Cardiac muscle cell (in vitro differentiated cells and primary cell): ENCODE results near the gene SURF4. TPM values are rescaled to one million over a fixed set of nuclear protein-coding genes. Genes with fewer than 3 reads are reported as not detected.
"Not testable (repeated sequence)": the region's sequence is repeated elsewhere in the genome, so short reads cannot be mapped to it uniquely, and the experiment has no call there.

Source experiments
- DNase-seq, 2 donors: peaks; one replicate each; pipeline versions ENCODE4 v3.0.0 to v3.0.0-alpha.2; 2010 to 2017; ENCODE audit warnings: low read depth in 1 of 2, low spot score in 1 of 2
- H3K27ac ChIP-seq: fragments of 200-600 bp; sonication (generic); 2 replicates; pipeline ENCODE4 v1.5.1; 2016
- H3K27me3 ChIP-seq: fragments of 200-600 bp; sonication (generic); 2 replicates; pipeline ENCODE4 v1.6.0; 2016; ENCODE audit warnings: control low read depth
- H3K36me3 ChIP-seq: fragments of 200-600 bp; sonication (generic); 2 replicates; pipeline ENCODE4 v1.5.1; 2016; ENCODE audit warnings: control low read depth
- H3K4me1 ChIP-seq: fragments of 200-600 bp; sonication (generic); 2 replicates; pipeline ENCODE4 v1.8.1; 2017; ENCODE audit warnings: low read depth, mild to moderate bottlenecking, mixed run types
- H3K4me3 ChIP-seq: fragments of 200-600 bp; sonication (generic); 2 replicates; pipeline ENCODE4 v1.5.1; 2016; ENCODE audit warnings: mild to moderate bottlenecking
- H3K9me3 ChIP-seq: fragments of 200-600 bp; sonication (generic); 2 replicates; pipeline ENCODE4 v1.5.1; 2017; ENCODE audit warnings: low read depth, mild to moderate bottlenecking, control low read depth
- polyA plus RNA-seq: library from polyadenylated mRNA; unstranded; fragments of >200 nt; fragmentation: Nextera tagmentation; extraction: Ambion mirVana; gene quantifications from 2 replicates; pipeline ENCODE4 v1.2.1, GENCODE V29; 2016
- total RNA-seq: library from RNA; depleted of rRNA; stranded (reverse); fragments of >200 nt; gene quantifications from 2 replicates; pipeline ENCODE4 v1.2.3, GENCODE V29; 2016
- TF ChIP-seq, protein P1 (sequence below): IDR thresholded peaks from 2 replicates; pipeline ENCODE4 v1.5.1; 2012; ENCODE audit warnings: low read depth, mild to moderate bottlenecking, low read length

The SURF4 gene
- total and polyA plus RNA-seq, 2 experiments from 2014 or later: 121 to 200 TPM

DNA sequence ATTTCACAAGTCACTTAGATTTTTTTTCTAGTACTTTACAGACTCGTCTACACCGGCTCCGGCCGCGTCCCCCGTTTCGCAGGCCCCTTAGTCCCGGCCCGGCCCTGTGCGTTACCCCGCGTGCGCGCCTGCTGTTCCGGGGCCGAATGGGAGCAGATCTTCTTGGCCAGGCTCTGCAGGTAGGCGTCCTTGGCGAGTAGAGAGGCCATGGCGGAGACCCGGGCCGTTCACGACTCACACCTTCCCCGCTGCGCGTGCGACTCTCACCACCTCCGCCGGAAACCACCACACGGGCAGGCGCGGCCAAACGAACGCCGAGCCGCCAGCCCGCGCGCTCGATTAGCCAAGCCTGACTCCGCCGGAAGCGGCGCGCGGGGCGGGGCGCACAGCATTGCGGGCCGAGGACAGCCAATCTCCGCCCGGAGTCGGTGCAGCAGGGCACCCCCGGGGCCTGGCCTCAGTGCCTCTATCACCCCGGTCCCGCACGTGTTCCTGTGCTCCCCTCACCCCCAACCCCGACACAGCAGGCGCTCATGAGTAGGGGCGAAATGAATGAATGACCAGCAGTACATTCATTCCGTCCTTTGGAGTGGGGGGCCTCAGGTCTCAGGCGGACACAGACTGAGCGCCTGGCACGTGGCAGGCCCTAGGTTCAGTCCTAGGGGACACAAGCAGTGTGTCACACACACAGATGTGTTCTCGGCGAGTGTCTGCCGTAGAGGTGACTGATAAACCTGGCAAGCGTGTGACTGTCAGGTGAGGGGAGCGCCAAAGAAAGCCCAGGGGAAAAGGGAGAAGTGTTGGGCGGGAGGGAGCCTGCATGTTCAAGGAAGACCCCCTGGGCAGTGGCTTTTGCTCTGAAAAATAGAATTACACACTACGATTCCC, 39.7 kb downstream of the SURF4 start, which contains the start of gene SURF6:
SURF6 (minus strand) TSS at position 265 of the 888 bp plus-strand sequence; CDS start at position 209, 56 bp downstream.
- Histone ChIP-seq H3K4me1 (peaks cover 5% of the 10 kb centered on the region), H3K27me3 (no peaks in the 10 kb centered on the region), H3K36me3 (peaks cover 26% of the 10 kb centered on the region), H3K4me3 (peak within 1 kb of the TSS; percentile 91), H3K27ac (peak within 1 kb of the TSS; percentile 78), H3K9me3 (no peaks in the 10 kb centered on the region)
- TF ChIP-seq, protein P1, sequence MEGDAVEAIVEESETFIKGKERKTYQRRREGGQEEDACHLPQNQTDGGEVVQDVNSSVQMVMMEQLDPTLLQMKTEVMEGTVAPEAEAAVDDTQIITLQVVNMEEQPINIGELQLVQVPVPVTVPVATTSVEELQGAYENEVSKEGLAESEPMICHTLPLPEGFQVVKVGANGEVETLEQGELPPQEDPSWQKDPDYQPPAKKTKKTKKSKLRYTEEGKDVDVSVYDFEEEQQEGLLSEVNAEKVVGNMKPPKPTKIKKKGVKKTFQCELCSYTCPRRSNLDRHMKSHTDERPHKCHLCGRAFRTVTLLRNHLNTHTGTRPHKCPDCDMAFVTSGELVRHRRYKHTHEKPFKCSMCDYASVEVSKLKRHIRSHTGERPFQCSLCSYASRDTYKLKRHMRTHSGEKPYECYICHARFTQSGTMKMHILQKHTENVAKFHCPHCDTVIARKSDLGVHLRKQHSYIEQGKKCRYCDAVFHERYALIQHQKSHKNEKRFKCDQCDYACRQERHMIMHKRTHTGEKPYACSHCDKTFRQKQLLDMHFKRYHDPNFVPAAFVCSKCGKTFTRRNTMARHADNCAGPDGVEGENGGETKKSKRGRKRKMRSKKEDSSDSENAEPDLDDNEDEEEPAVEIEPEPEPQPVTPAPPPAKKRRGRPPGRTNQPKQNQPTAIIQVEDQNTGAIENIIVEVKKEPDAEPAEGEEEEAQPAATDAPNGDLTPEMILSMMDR: no peak
- DNase-seq: peak; percentile 92 to 95

DNA sequence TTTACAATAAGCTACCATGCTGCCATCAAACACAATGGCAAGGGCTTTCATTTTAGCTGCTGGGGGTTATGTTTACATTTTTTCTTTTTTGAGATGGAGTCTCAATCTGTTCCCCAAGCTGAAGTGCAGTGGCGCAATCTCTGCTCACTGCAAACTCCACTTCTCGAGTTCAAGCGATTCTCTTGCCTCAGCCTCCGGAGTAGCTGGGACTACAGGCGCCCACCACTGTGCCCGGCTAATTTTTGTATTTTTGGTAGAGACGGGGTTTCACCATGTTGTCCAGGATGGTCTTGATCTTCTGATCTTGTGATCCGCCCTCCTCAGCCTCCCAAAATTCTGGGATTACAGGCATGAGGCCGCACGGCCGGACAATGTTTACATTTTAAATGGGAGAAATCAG, 41.0 kb downstream of the SURF4 start:
- not testable (repeated sequence) for H3K27ac ChIP-seq, H3K4me1 ChIP-seq, H3K9me3 ChIP-seq, H3K27me3 ChIP-seq, DNase-seq
- peaks cover 31% of the 10 kb centered on the region for H3K36me3 ChIP-seq
- peak overlapping the region; percentile 91 for H3K4me3 ChIP-seq

DNA sequence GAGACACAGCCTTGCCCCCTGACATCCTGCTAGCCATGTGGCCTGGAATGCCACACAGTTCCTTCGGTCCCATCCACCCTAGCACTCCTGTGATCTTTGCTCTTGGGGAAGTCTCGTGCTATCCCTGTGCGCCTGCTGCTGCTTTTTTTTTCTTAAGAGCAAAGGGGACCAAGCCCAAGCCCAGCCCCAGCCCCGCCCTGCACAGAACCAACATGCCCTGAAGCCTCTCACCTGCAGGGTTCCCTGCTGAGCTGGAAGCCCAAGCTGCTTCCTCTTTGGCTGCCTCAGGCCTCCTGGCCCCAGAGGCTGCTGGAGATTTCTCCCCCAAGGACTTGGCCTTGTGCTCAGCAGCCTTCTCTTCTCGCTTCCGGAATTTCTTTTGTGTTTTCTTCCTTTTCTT, 41.7 kb downstream of the SURF4 start:
- TF ChIP-seq, protein P1: no peak
- H3K36me3 ChIP-seq: peaks cover 32% of the 10 kb centered on the region

DNA sequence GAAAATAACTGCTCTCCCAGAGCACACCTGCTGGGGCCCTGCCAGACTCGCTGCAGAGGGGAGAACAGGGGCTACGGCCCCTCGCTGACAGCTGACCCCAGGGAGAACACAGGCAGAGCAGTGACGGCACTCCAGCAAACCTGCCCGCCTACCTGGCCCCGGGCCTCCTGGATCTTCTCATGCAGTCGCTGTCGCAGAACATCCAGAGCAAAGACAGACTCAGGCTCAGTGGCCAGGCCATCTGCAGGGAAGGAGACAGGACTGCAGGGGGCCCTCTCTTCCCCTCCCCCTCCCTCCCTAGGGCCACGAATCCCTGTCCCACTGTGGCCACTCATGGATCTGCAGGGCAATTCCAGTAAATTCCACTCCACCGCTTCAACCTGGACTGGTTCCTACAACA, 42.3 kb downstream of the SURF4 start:
- H3K4me3 ChIP-seq: no peak overlapping the region
- H3K9me3 ChIP-seq: no peaks in the 10 kb centered on the region
- H3K4me1 ChIP-seq: peaks cover 5% of the 10 kb centered on the region
- no peaks in the 10 kb centered on the region for H3K27me3 ChIP-seq
- no peak overlapping the region for H3K27ac ChIP-seq
- TF ChIP-seq, protein P1: no peak
- peaks cover 32% of the 10 kb centered on the region for H3K36me3 ChIP-seq
- no peak for DNase-seq

More for the DNA sequence above, 41.7 kb downstream of the SURF4 start:
- DNase-seq: no peak
- Histone ChIP-seq H3K9me3 (no peaks in the 10 kb centered on the region), H3K27ac (no peak overlapping the region), H3K27me3 (no peaks in the 10 kb centered on the region), H3K4me3 (no peak overlapping the region), H3K4me1 (peaks cover 5% of the 10 kb centered on the region)

DNA sequence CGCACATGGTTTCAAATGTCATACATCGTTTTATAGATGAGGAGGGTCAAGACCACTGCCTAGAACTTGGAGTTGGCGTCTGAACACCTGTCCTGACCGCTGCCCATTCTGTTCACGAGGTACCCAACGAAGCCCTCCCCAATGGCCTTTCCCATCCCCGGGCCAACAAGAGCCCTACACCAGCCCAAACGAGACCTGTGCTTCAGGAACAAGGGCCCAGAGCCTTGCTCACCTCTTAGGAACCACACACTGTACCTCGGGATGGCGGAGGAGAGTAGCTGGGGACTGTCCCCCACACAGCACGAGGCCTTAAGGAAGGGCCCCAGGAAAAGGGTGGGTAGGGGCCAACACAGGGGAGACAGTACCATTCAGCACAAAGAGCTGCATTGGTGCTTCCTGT, 42.8 kb downstream of the SURF4 start:
- peaks cover 32% of the 10 kb centered on the region for H3K36me3 ChIP-seq
- no peak for DNase-seq
- H3K27me3 ChIP-seq: no peaks in the 10 kb centered on the region
- peaks cover 5% of the 10 kb centered on the region for H3K4me1 ChIP-seq
- H3K4me3 ChIP-seq: no peak overlapping the region
- H3K9me3 ChIP-seq: no peaks in the 10 kb centered on the region
- TF ChIP-seq, protein P1: no peak
- H3K27ac ChIP-seq: no peak overlapping the region

DNA sequence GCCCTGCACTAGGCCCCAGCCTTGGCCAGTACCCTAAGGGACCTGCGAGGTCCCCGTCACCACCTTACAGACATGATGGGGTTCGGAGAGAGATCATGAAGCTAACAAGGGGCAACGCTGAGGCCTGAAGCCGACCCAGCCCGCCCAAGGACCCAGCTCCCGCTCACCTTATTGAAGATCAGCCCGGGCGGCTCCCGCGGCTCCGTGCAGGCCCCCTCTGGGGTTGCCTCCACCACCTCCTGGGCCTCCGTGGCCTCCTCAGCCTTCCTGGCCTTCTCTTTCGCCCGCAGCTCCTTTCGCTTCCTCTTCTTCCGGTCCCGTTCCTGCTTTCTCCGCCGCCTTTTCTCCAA, 43.5 kb downstream of the SURF4 start:
- DNase-seq: no peak
- Histone ChIP-seq H3K4me3 (no peak overlapping the region), H3K36me3 (peaks cover 32% of the 10 kb centered on the region), H3K27ac (no peak overlapping the region), H3K9me3 (no peaks in the 10 kb centered on the region), H3K4me1 (peaks cover 5% of the 10 kb centered on the region), H3K27me3 (no peaks in the 10 kb centered on the region)
- TF ChIP-seq, protein P1: no peak
